Measurements from ENCODE around the gene CLEC4M.
A peak's percentile ranks its signal among the peaks of the same experiment; 100 is the strongest.

The CLEC4M gene

GRCh38 chr19:7762719-7763293, at the start of gene CLEC4M:
TSS of gene CLEC4M (plus strand) at chr19:7763243. CDS start at chr19:7763267, 24 bp downstream.
- no peak for DNase-seq (ENCODE audit: low read depth in 3 of 3)

- DNase-seq (ENCODE audit: low read depth in 3 of 3), result no peak
These were observed 47.4 kb upstream of the CLEC4M start for GRCh38 chr19:7715671-7716070.

- DNase-seq (ENCODE audit: low read depth in 3 of 3), result no peak
These were observed 46.3 kb upstream of the CLEC4M start for GRCh38 chr19:7716762-7717161.

GRCh38 chr19:7718668-7719067, 44.4 kb upstream of the CLEC4M start:
- no peak for DNase-seq (ENCODE audit: low read depth in 3 of 3)

- DNase-seq (ENCODE audit: low read depth in 3 of 3), result no peak
These were observed 42.7 kb upstream of the CLEC4M start for GRCh38 chr19:7720351-7720750.

GRCh38 chr19:7722231-7722651, 40.8 kb upstream of the CLEC4M start:
- no peak for DNase-seq (ENCODE audit: low read depth in 3 of 3)

- DNase-seq (ENCODE audit: low read depth in 3 of 3), result no peak
These were observed 37.3 kb upstream of the CLEC4M start for GRCh38 chr19:7725791-7726190.

- DNase-seq (ENCODE audit: low read depth in 3 of 3), result no peak
These were observed 33.8 kb upstream of the CLEC4M start for GRCh38 chr19:7729211-7729610.

- no peak for DNase-seq (ENCODE audit: low read depth in 3 of 3)
These were observed 33.2 kb upstream of the CLEC4M start for GRCh38 chr19:7729831-7730285.

- no peak for DNase-seq (ENCODE audit: low read depth in 3 of 3)
These were observed 32.5 kb upstream of the CLEC4M start for GRCh38 chr19:7730286-7731217.

GRCh38 chr19:7731218-7731595, 31.8 kb upstream of the CLEC4M start:
- no peak for DNase-seq (ENCODE audit: low read depth in 3 of 3)

GRCh38 chr19:7731615-7732014, 31.4 kb upstream of the CLEC4M start:
- DNase-seq (ENCODE audit: low read depth in 3 of 3), result no peak

- no peak for DNase-seq (ENCODE audit: low read depth in 3 of 3)
These were observed 31.0 kb upstream of the CLEC4M start, which contains the start of gene CLEC4G for GRCh38 chr19:7732045-7732444. TSS of gene CLEC4G (minus strand) at chr19:7732110. CDS start at chr19:7732102, 8 bp downstream.

GRCh38 chr19:7733376-7733775, 29.7 kb upstream of the CLEC4M start:
- DNase-seq (ENCODE audit: low read depth in 3 of 3), result no peak

- DNase-seq (ENCODE audit: low read depth in 3 of 3), result no peak
These were observed 28.5 kb upstream of the CLEC4M start for GRCh38 chr19:7734220-7735203.

- no peak for DNase-seq (ENCODE audit: low read depth in 3 of 3)
These were observed 26.9 kb upstream of the CLEC4M start for GRCh38 chr19:7736148-7736547.

- no peak for DNase-seq (ENCODE audit: low read depth in 3 of 3)
These were observed 25.8 kb upstream of the CLEC4M start for GRCh38 chr19:7737215-7737614.

- DNase-seq (ENCODE audit: low read depth in 3 of 3), result peak; percentile 11 to 55 (median 31)
These were observed 25.0 kb upstream of the CLEC4M start for GRCh38 chr19:7738023-7738422.

GRCh38 chr19:7739211-7739755, 23.8 kb upstream of the CLEC4M start:
- DNase-seq (ENCODE audit: low read depth in 3 of 3), result no peak

GRCh38 chr19:7739801-7740681, 23.0 kb upstream of the CLEC4M start:
- DNase-seq (ENCODE audit: low read depth in 3 of 3), result no peak

Measured in stimulated activated CD4-positive, alpha-beta T cell treated with anti-CD3 and anti-CD28 coated beads, TNF-alpha, amount 100 ng/mL, for 24 hours (primary cell).